DND-41 (cell line): Measurements from ENCODE around the gene ATP1A3.

Source experiments
- ATAC-seq: fragments of 200-7000 bp; cut with Tn5 transposase; 3 replicates; pipeline ENCODE4 v1.9.1; 2021; ENCODE audit warnings: low read depth; ENCODE audit not compliant: insufficient read depth
- DNase-seq: peaks from one replicate; pipeline ENCODE4 v3.0.0-alpha.2; 2020
- H2AFZ ChIP-seq: 2 replicates; pipeline ENCODE4 v1.6.0; 2012; ENCODE audit warnings: low read depth, low read length
- H3K27ac ChIP-seq: 2 replicates; pipeline ENCODE4 v1.5.1; 2012; ENCODE audit warnings: low read length, inconsistent platforms
- H3K27me3 ChIP-seq: fragments of 200-600 bp; sonication (generic); 2 replicates; pipeline ENCODE4 v1.6.0; 2012; ENCODE audit warnings: low read length, mild to moderate bottlenecking, inconsistent platforms; ENCODE audit not compliant: insufficient read depth, poor library complexity
- H3K36me3 ChIP-seq: 2 replicates; pipeline ENCODE4 v1.5.1; 2012; ENCODE audit warnings: low read length, inconsistent platforms; ENCODE audit not compliant: insufficient read depth
- H3K4me1 ChIP-seq: 2 replicates; pipeline ENCODE4 v1.5.1; 2012; ENCODE audit warnings: mild to moderate bottlenecking, low read length; ENCODE audit not compliant: insufficient read depth
- H3K4me2 ChIP-seq: 2 replicates; pipeline ENCODE4 v1.6.0; 2012; ENCODE audit warnings: mild to moderate bottlenecking, moderate library complexity, low read length, inconsistent platforms; ENCODE audit not compliant: insufficient read depth
- H3K4me3 ChIP-seq, 2 experiments: fragments of 200-600 bp in 1 of 2; shearing (Covaris generic) in 1 of 2; 2 replicates each; pipeline ENCODE4 v1.5.1; 2012 to 2016; ENCODE audit warnings: inconsistent platforms in 2 of 2, low read length in 2 of 2, mild to moderate bottlenecking in 2 of 2, low read depth in 1 of 2, moderate library complexity in 1 of 2
- H3K79me2 ChIP-seq: 2 replicates; pipeline ENCODE4 v1.6.0; 2012; ENCODE audit warnings: low read length, inconsistent platforms; ENCODE audit not compliant: insufficient read depth
- H3K9ac ChIP-seq: 2 replicates; pipeline ENCODE4 v1.6.0; 2012; ENCODE audit warnings: low read depth, mild to moderate bottlenecking, inconsistent platforms, low read length, moderate library complexity
- H3K9me3 ChIP-seq: 2 replicates; pipeline ENCODE4 v1.5.1; 2012; ENCODE audit warnings: low read length, moderate library complexity, mild to moderate bottlenecking, inconsistent platforms; ENCODE audit not compliant: insufficient read depth, severe bottlenecking
- H4K20me1 ChIP-seq: 2 replicates; pipeline ENCODE4 v1.6.0; 2012; ENCODE audit warnings: low read length; ENCODE audit not compliant: insufficient read depth
- CTCF ChIP-seq: IDR thresholded peaks from 2 replicates; pipeline ENCODE4 v1.5.1; 2012; ENCODE audit warnings: borderline replicate concordance, low read length, moderate library complexity, mild to moderate bottlenecking; ENCODE audit not compliant: poor library complexity, severe bottlenecking; ENCODE audit errors: extremely low read depth
- EZH2 ChIP-seq: IDR thresholded peaks from 3 replicates; pipeline ENCODE4 v1.6.1; 2012; ENCODE audit warnings: borderline replicate concordance, low read depth, mild to moderate bottlenecking, moderate library complexity, low read length, inconsistent platforms; ENCODE audit not compliant: severe bottlenecking

Gene ATP1A3

GRCh38 chr19:41999071-41999877, 5.2 kb upstream of the ATP1A3 start:
- no peak overlapping the region for H3K4me3 ChIP-seq
- 0 out of 2 replicates have a peak overlapping the region, but pooled peaks have one; percentile 9 for H3K27ac ChIP-seq
- H3K36me3 ChIP-seq: no peaks in the 10 kb centered on the region
- no peak for TF ChIP-seq EZH2
- no peak for TF ChIP-seq CTCF
- ATAC-seq (no peak), DNase-seq (no peak)
- H3K9me3 ChIP-seq: no peaks in the 10 kb centered on the region
- no peak overlapping the region for H3K9ac ChIP-seq
- no peaks in the 10 kb centered on the region for H3K27me3 ChIP-seq
- no peaks in the 10 kb centered on the region; the same call in 1 of the 2 replicates for H4K20me1 ChIP-seq
- no peaks in the 10 kb centered on the region for H3K79me2 ChIP-seq
- no peak overlapping the region for H3K4me2 ChIP-seq
- H3K4me1 ChIP-seq: peaks cover 46% of the 10 kb centered on the region
- no peak overlapping the region for H2AFZ ChIP-seq

GRCh38 chr19:41998246-41999020, 4.4 kb upstream of the ATP1A3 start:
- Histone ChIP-seq H3K9ac (peak overlapping the region; percentile 31), H3K27me3 (no peaks in the 10 kb centered on the region)

GRCh38 chr19:41997851-41998229, 3.8 kb upstream of the ATP1A3 start:
- Histone ChIP-seq H3K79me2 (peaks cover 8% of the 10 kb centered on the region), H3K4me3 (peak overlapping the region in 1 of 2 experiments; percentile 17; a peak in 1 of 4 replicates), H3K36me3 (no peaks in the 10 kb centered on the region), H3K9me3 (no peaks in the 10 kb centered on the region), H3K4me1 (peaks cover 47% of the 10 kb centered on the region), H3K27ac (peak overlapping the region; percentile 60), H3K9ac (peak overlapping the region; percentile 31), H2AFZ (peak overlapping the region; percentile 21; the same call in 1 of the 2 replicates), H3K27me3 (no peaks in the 10 kb centered on the region), H3K4me2 (peak overlapping the region; percentile 59), H4K20me1 (no peaks in the 10 kb centered on the region; the same call in 1 of the 2 replicates)
- TF ChIP-seq CTCF: no peak
- no peak for ATAC-seq
- no peak for DNase-seq

More at GRCh38 chr19:41998246-41999020, 4.4 kb upstream of the ATP1A3 start:
- Histone ChIP-seq H2AFZ (peak overlapping the region; percentile 21; the same call in 1 of the 2 replicates), H3K4me1 (peaks cover 48% of the 10 kb centered on the region), H3K4me3 (no peak overlapping the region), H3K36me3 (no peaks in the 10 kb centered on the region), H3K27ac (peak overlapping the region; percentile 60), H3K9me3 (no peaks in the 10 kb centered on the region), H3K79me2 (peaks cover 3% of the 10 kb centered on the region), H3K4me2 (peak overlapping the region; percentile 59), H4K20me1 (no peaks in the 10 kb centered on the region; the same call in 1 of the 2 replicates)
- ATAC-seq (no peak), DNase-seq (no peak)
- no peak for TF ChIP-seq EZH2
- peak; percentile 57 for TF ChIP-seq CTCF
